Cerebellar cortex (tissue), 1 donor: Measurements from ENCODE around the gene CCNY.
"Not testable (repeated sequence)": the region's sequence is repeated elsewhere in the genome, so short reads cannot be mapped to it uniquely, and the experiment has no call there.

ENCODE experiments used
- DNase-seq: peaks from one replicate; pipeline ENCODE4 v3.0.0-alpha.2; 2015; ENCODE audit warnings: low spot score

The CCNY gene

GRCh38 chr10:35517431-35518181, 181.3 kb downstream of the CCNY start:
- DNase-seq = peak; percentile 67

GRCh38 chr10:35518187-35518586, 181.9 kb downstream of the CCNY start:
- DNase-seq = not testable (repeated sequence)

- no peak for DNase-seq
These were observed 184.7 kb downstream of the CCNY start for GRCh38 chr10:35520996-35521395.

GRCh38 chr10:35523670-35524225, 187.4 kb downstream of the CCNY start:
- no peak for DNase-seq

DNA sequence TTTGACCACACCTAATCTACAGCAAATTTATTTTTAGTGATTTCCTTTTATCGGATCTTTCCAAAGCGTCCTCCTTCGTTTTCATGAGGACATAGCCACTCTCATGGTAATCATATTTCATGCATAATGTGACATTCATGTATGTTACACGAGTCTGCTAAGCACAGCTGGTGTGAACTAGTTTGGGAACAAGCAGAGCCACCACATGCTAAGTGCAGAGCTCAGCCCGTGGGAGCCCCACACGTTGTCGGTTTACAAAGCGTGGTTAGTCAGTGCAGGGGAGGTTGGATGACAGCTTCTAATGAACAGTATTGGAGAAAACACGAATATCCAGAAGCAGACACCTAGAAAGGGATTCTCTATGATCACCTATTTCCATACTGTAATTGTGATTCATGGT, 190.4 kb downstream of the CCNY start:
- no peak for DNase-seq

DNA sequence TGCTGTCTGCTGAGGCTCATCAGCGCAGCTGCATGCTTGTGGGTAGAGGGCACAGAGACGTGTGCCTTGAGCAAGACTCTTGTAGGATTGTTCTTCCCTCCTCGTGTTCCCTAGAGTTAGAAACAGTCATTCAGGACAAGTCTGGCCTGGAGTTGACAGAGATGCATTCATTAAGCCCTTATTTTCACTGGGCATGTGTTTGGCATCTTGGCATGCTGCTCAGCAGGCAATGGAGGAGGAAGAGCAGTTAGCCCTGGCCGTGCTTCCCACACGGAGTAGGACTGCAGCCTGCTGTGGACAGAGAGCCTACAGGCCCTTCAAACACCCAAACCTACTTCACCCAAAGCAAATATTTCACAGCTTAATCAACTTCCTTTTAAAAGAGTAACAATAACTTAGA, 195.8 kb downstream of the CCNY start:
- DNase-seq = peak; percentile 14

DNA sequence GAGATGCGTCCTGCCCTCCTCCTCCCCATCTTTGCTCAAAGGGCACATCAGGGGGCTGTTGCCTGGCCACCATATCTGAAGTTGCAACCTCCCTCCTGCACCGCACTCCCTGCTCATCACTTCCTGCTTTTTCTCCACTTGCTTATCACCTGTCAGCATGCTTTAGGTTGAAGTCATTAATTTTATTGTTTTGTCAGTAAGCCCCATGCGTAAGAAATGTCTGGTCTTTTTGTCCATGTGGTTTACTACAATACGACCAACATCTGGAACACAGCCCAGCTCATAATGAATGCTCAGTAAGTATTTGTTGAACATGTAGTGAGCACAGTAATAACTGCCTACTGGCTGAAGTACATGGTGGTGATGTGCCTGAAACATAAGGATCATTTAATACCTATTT, 197.3 kb downstream of the CCNY start:
- no peak for DNase-seq

DNA sequence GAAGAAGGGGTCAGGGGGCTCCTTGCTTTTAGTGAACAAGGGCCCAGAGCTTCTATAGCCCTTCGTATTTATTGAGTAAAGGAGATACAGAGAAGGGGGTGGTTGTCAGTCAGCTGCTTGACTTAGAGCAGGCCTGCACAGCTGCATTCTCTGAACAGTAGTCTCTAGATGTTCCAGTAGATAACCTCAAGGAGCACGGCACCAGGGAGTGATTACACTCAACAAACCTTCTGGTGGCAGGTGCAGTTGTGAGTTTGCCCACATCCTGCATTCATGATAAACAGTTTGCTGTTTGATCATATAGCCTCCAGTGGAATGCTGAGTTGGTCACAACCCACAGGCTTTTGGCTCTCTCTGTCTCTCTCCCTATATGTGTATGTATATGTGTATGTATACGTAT, 198.8 kb downstream of the CCNY start:
- DNase-seq = no peak

DNA sequence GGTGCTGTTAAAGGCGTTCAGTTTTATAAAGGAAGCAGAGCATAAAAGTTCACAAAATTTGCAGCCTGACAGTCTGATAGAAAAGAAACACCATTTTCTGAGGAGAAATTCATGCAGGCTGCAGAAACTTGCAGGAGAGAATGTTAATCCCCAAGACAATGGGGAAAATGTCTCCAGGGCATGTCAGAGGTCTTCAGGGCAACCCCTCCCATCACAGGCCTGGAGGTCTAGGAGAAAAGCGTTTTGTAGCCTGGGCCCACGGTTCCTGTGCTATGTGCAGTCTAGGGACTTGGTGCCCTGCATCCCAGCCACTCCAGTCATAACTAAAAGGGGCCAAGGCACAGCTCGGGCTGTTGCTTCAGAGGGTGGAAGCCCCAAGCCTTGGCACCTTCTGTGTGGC, 200.5 kb downstream of the CCNY start:
- DNase-seq = no peak

DNA sequence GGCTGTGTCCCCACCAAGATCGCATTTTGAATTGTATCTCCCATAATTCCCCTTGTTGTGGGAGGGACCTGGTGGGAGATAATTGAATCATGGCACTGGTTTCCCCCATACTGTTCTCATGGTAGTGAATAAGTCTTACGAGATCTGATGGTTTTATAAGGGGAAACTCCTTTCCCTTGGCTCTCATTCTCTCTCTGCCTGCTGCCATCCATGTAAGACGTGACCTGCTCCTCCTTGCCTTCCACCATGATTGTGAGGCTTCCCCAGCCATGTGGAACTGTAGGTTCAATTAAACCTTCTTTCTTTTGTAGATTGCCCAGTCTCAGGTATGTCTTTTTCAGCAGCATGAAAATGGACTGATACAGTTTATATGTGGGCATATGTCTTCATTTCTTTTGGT, 201.6 kb downstream of the CCNY start:
- DNase-seq = not testable (repeated sequence)

DNA sequence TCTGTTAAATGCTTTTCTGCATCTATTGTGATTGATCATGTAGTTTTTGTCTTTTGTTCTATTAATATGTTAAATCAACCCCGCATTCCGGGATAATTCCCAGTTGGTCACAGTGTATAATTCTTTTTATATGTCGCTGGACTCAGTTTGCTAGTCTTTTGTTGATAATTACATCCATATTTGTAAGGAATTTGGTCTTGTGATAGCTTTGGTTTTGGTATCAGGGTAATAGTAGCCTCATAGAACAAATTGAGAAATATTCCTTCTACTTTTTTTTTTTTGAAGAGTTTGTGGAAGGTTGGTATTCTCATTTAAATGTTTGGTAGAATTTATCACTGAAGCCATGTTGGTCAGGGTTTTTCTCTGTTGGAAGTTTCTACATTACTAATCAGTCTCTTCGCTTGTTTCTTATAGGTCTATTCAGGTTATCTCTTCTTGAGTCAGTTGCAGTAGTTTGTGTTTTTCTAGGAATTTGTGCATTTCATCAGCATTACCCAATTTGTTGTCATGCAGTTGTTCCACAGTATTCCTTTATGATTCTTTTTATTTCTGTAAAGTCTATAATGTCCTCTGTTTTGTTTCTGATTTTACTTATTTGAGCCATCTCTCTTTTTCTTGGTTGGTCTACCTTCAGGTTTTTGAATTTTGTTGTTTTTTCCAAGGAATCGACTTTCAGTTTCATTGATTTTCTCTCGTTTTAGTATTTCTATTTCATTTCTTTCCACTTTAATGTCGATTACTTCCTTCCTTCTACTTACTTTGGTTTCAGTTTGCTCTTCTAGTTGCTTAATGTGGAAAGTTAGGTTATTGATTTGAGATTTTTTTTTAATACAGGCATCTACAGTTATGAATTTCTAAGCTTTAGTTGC, 204.2 kb downstream of the CCNY start:
- DNase-seq = no peak

GRCh38 chr10:35541720-35542119, 205.4 kb downstream of the CCNY start:
- DNase-seq = no peak

DNA sequence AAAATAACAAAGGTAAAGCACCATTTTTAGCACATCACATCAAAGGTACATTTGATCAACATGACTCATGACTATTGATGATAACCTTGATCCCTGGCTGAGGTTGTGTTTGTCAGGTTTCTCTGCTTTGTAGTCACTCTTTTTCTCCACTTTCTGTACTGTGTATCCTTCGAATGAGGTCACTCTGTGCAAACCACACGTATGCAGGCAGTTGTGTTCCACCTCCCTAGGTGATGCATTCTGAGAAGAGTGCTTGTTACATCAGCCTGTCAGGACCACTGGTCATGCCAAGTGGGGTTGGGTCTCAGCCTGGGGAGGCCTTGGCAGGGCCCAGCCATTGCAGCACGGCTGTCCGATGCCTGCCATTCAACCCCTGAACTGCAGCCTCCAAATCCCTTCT, 206.0 kb downstream of the CCNY start:
- no peak for DNase-seq

- no peak for DNase-seq
These were observed 208.9 kb downstream of the CCNY start for GRCh38 chr10:35545079-35545657.

GRCh38 chr10:35545878-35546590, 209.7 kb downstream of the CCNY start:
- DNase-seq = no peak

GRCh38 chr10:35546824-35547225, 210.5 kb downstream of the CCNY start:
- DNase-seq = no peak

DNA sequence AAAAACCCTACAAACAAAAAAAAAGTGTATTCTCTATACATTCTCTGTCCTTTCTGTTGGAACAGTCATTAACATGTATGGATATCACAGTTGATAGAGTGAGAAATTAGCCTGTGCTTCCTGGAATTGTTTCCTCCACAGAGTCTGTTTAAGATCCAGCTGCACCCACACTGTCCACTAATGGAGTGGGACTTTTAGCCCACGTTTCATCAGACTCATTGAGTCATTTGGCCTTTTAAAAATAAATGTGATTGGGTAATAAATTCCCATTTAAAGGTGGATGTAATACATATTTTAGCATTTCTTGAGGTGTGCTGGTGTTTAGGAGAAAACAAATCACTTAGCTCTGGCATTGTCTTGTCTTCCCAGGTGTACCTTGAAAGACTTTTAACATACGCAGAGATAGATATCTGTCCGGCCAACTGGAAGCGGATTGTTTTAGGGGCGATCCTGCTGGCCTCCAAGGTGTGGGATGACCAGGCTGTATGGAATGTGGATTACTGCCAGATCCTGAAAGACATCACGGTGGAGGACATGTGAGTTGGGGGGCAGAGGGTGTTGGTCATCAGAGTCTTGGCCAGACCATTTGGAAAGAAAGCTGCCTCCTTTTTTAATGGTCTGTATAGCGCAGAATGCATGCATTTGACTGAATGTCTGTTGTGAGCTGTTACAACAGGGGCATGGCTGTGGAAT, 216.5 kb downstream of the CCNY start:
- DNase-seq = no peak

DNA sequence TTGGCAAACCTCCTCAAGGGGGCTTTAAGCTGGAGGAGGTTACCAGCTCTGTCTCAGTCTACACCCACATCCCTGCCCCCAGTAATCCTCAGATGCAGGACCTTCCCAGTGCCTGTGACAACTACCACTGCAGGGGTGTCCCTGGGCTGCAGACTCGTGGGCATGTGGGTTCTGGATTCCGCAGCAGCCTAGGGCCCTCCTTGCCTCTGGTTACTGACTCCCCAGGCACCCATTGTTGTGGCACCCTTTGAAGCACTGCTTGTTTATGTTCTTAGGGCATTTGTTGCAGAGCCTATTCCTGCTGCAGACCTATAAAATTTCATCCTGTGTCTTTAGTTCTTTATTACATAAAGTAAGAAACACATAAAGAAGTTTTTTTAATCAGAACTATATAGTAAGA, 217.7 kb downstream of the CCNY start:
- DNase-seq = no peak

GRCh38 chr10:35554461-35555056, 218.2 kb downstream of the CCNY start:
- DNase-seq = no peak

DNA sequence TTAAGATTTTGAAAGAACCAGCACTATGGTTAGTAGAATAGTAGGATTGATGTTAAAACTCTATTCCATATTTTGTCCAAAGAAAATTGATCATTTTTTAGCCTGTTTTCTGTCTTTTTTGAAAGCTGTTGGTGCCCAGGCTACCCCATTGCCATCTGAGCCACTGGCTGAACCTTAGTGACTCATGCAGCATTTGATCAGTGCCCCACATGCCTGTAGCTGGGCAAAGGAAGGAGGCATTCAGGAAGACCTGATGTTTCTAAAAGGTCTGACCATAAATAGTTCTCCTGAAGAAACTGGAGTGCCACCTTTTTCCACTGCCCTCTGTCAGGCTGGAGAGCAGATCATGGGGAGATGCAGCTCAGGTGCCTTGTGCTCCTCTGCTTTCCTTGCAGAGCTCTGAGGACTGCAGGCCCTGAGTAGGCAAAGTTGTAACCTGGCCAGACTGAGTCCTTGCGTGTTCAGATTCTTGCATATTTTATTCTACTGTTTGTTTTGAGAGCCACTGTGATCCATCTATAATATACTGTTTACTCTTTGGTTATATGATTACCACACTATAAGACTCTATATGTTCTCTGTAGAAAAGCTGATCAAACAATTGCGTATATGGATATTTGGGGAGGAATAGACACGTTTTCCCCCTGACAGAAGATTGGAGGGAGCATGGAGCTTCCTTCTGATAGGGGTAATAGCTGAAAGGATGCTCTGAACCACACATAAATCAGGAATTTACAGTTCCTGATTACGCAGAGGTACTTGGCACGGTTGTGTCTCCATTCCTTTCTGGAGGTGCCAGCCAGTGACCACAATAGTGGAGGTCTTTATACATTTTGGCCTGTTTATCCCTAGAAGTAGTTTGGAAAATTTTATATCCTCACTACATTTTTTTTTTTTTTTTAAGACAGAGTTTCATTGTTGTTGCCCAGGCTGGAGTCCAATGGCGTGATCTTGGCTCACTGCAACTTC, 219.9 kb downstream of the CCNY start:
- no peak for DNase-seq
